Adrenal gland (tissue), 12 donors: ENCODE data around the gene GLYR1. TPM values are rescaled to one million over a fixed set of nuclear protein-coding genes. Genes with fewer than 3 reads are reported as not detected.

ENCODE experiments used
- DNase-seq, 7 donors: peaks; one replicate each; pipeline ENCODE4 v3.0.0-alpha.2; 2019 to 2020
- H3K27ac ChIP-seq, 5 donors: fragments of 200-600 bp; sonication (generic) in 4 of 5; 1 replicate in 3 of 5; 2 replicates in 2 of 5; pipeline versions ENCODE4 v1.5.1 to v1.8.0; 2016 to 2020; ENCODE audit warnings: mild to moderate bottlenecking in 1 of 5
- H3K27me3 ChIP-seq: fragments of 200-600 bp; 2 replicates; pipeline ENCODE4 v1.8.0; 2021
- H3K36me3 ChIP-seq, 2 donors: fragments of 200-600 bp; replicated peaks in 1 of 2; 1 replicate in 1 of 2; 2 replicates in 1 of 2; pipeline versions ENCODE4 v1.5.1 to v1.8.0; 2018 to 2022
- H3K4me1 ChIP-seq, 2 donors: fragments of 200-600 bp; replicated peaks in 1 of 2; 1 replicate in 1 of 2; 2 replicates in 1 of 2; pipeline versions ENCODE4 v1.5.1 to v1.8.0; 2018 to 2021
- H3K4me3 ChIP-seq, 4 donors: fragments of 200-600 bp; sonication (generic) in 3 of 4; one replicate each; pipeline ENCODE4 v1.5.1; 2016 to 2018
- H3K9me3 ChIP-seq, 3 donors: fragments of 200-600 bp; sonication (generic) in 1 of 3; replicated peaks in 1 of 3; 1 replicate in 2 of 3; 2 replicates in 1 of 3; pipeline versions ENCODE4 v1.5.1 to v1.8.0; 2016 to 2021
- POLR2A ChIP-seq, 2 donors: fragments of 450-650 bp; IDR thresholded peaks; one replicate each; pipeline ENCODE4 v1.6.1; 2017; ENCODE audit warnings: antibody characterized with exemption in 2 of 2, mild to moderate bottlenecking in 2 of 2, moderate library complexity in 1 of 2
- WGBS, 4 donors: extraction: QIAGEN DNeasy Blood & Tissue Kit in 2 of 4; methylation state at CpG; one replicate each; pipeline versions ENCODE4 v1.1.5 to v1.1.7; 2013 to 2017; 5-methylcytosine and 5-hydroxymethylcytosine counted together
- intact Hi-C, 2 donors: fragments of 100-400 bp; cut with DNase I; formaldehyde crosslinking; loops; one replicate each; pipeline versions ENCODE4 v1.14.1 to v1.15.0; 2022 to 2023
- polyA plus RNA-seq, 3 donors: library from polyadenylated mRNA; stranded (reverse); fragments of 200-250 nt in 2 of 3; fragments of 350-450 nt in 1 of 3; fragmentation: Illumina TruSeq in 1 of 3; extraction: RNeasy Lipid Tissue Mini Kit (QIAGEN cat#74804) in 1 of 3; gene quantifications; one replicate each; pipeline ENCODE4 v1.2.3, GENCODE V29; 2013 to 2014
- total RNA-seq, 9 donors: library from RNA; depleted of rRNA in 4 of 9; stranded (reverse); fragments of >200 nt in 4 of 9; fragments of 120-200 nt in 1 of 9; fragmentation: NEBNext Ultra II Directional in 1 of 9; extraction: Animal tissue kit (Norgen Biotek cat#: 25700) in 1 of 9; gene quantifications; one replicate each; pipeline versions ENCODE4 v1.1.0 to v1.2.4, GENCODE V29; 2013 to 2023
- TF ChIP-seq, protein P1 (sequence below), 6 experiments: fragments of 450-650 bp in 4 of 6; fragments of 200-600 bp in 2 of 6; sonication (generic) in 1 of 6; IDR thresholded peaks; 1 replicate in 5 of 6; 2 replicates in 1 of 6; pipeline versions ENCODE4 v1.5.1 to v1.8.0; 2016 to 2021; ENCODE audit warnings: antibody characterized with exemption in 6 of 6, mild to moderate bottlenecking in 2 of 6, moderate library complexity in 1 of 6
- donor health status: healthy with polysubstance abuse.
- donor health status: Bipolar disorder and iron deficiency.
- donor health status: DM: yes; HTN: yes; CAD: no.
- donor health status: DM: no; HTN: no; CAD: no.
- donor health status: DM: no; HTN: no; CAD: no.
- donor health status: DM: yes; HTN: yes; CAD: no.

Gene GLYR1
- total and polyA plus RNA-seq, 12 donors: 39.3 to 118 (median 69.1) TPM

DNA sequence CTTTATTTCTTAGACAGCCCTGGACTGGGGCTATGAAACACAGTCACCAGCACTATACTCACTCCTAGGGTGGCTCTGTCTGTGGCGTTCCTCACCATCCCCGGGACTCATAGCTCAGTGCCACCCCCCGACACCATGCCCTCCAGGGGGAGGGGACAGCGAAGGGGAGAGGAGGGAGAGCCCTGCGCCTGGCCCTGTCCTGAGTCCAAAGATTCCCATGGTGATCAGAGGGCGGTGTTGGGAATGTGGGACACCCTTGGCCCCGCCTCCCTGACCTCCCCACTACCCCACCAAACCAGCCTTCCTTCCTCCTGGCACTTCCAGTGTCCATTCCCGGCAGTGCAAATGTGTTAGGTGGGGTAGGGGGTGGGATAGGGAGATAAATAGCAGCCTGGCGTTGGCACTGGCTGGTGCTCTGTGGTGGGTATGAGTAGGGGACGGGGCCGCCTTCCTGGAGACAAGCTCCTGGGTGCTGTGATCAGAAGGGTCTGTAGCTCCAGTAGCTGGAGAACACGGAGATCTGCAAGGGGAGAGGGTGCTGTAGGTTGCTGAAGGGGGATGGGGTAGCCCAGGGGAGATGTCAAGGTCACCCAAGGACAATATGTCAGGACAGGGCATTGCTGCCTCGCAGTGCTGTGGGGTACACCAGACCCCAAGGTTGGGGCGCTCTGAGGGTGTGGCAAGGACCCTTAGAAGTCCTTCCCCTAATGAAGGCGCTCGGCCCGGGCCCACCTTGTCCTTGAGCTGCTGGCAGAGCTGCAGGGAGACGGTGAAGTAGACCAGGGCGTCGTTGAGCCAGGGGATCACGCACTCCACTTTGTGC lies 49.9 kb downstream of the GLYR1 start:
- 74 to 85% (median 78%) methylated on average over 14 to 21 of the region's 21 CpGs for WGBS, 4 donors
- TF ChIP-seq POLR2A (IDR thresholded peaks at IDR 0.05): no peak
- TF ChIP-seq, protein P1, sequence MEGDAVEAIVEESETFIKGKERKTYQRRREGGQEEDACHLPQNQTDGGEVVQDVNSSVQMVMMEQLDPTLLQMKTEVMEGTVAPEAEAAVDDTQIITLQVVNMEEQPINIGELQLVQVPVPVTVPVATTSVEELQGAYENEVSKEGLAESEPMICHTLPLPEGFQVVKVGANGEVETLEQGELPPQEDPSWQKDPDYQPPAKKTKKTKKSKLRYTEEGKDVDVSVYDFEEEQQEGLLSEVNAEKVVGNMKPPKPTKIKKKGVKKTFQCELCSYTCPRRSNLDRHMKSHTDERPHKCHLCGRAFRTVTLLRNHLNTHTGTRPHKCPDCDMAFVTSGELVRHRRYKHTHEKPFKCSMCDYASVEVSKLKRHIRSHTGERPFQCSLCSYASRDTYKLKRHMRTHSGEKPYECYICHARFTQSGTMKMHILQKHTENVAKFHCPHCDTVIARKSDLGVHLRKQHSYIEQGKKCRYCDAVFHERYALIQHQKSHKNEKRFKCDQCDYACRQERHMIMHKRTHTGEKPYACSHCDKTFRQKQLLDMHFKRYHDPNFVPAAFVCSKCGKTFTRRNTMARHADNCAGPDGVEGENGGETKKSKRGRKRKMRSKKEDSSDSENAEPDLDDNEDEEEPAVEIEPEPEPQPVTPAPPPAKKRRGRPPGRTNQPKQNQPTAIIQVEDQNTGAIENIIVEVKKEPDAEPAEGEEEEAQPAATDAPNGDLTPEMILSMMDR (IDR thresholded peaks at IDR 0.05): no peak
- Histone ChIP-seq H3K36me3 (peaks cover 0 to 33% of the 10 kb centered on the region in 2 donors), H3K9me3 (no peaks in the 10 kb centered on the region), H3K27me3 (no peaks in the 10 kb centered on the region), H3K27ac (no peak overlapping the region), H3K4me3 (no peak overlapping the region), H3K4me1 (peaks cover 20 to 21% of the 10 kb centered on the region in 2 donors)
- DNase-seq: no peak
- intact Hi-C loops: no loop called here

DNA sequence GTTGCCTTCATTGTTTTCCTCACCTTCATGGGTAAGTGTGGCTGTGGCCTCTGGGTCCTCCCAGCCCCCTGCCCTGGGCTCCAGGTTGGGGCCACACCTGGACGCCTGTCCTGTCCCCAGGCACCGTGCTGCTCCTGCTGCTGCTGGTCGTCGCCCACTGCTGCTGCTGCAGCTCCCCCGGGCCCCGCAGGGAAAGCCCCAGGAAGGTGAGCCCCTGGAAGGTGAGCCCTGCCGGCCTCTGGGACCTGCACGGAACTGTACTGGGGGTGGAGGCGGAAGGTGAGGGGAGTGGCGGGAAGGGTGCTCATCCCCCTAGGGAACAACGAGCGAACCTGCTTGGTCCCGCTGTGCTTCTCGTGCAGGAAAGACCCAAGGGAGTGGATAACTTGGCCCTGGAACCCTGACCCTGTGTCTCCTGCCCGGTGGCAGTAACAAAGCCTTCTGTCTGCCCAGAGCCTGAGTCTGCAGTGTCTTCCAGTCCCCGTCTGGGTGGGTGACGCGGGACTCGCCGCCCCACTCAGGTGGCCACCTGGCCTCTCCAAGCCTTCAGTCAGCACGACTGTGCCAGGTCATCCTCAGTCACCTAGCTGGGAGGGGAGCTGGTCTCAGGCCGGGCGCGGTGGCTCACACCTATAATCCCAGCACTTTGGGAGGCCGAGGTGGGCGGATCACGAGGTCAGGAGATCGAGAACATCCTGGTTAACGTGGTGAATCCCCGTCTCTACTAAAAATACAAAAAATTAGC lies 51.1 kb downstream of the GLYR1 start:
- no peak overlapping the region for H3K4me3 ChIP-seq
- H3K27ac ChIP-seq: no peak overlapping the region
- intact Hi-C loops: no loop called here
- no peak for DNase-seq
- H3K9me3 ChIP-seq: no peaks in the 10 kb centered on the region
- no peaks in the 10 kb centered on the region for H3K27me3 ChIP-seq
- TF ChIP-seq, protein P1 (IDR thresholded peaks at IDR 0.05): no peak
- no peak for TF ChIP-seq POLR2A (IDR thresholded peaks at IDR 0.05)
- H3K4me1 ChIP-seq: peaks cover 11 to 12% of the 10 kb centered on the region in 2 donors
- peaks cover 0 to 33% of the 10 kb centered on the region in 2 donors for H3K36me3 ChIP-seq
- WGBS, 4 donors: 91 to 97% (median 92%) methylated on average over 16 to 30 of the region's 30 CpGs

DNA sequence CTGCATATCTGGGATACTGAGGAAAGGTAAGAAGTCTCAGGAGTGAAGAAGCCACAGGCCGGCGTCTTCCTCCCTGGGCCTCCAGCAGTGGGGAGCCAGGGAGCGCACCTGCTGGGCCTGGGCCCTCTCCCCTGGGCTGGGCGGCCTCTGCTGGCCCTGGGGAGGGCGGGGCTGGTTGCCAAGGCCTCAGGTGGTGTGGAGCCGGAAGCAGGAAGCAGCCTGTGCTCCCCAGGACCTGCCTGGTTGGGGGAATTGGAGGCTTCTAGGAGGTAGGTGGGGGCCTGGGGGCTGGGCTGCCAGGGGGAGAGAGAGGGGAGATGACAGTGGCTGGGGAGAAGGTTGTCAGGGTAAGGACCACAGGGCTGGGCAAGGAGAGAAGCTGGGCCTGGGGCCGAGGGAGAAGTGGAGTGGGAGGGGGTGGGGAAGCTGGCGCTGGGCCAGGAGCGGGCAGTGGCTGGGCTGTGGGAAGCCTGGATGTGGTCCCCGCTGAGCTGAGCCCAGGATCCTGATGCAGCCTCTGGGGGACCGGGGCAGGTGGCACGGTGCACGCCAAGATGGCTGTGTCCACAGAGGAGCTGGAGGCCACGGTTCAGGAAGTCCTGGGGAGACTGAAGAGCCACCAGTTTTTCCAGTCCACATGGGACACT lies 51.8 kb downstream of the GLYR1 start, which contains the start of gene SMIM22:
Gene SMIM22 (plus strand): TSS at position 189 of the 647 bp plus-strand sequence. CDS start 366 bp downstream, at position 555.
- no peaks in the 10 kb centered on the region for H3K9me3 ChIP-seq
- TF ChIP-seq, protein P1 (IDR thresholded peaks at IDR 0.05): no peak
- TF ChIP-seq POLR2A (IDR thresholded peaks at IDR 0.05): no peak
- H3K4me3 ChIP-seq: no peak within 1 kb of the TSS
- no peak for DNase-seq
- H3K36me3 ChIP-seq: peaks cover 0 to 33% of the 10 kb centered on the region in 2 donors
- peaks cover 4 to 5% of the 10 kb centered on the region in 2 donors for H3K4me1 ChIP-seq
- WGBS, 4 donors: 70 to 75% (median 71%) methylated on average over 8 to 14 of the region's 14 CpGs
- H3K27ac ChIP-seq: no peak within 1 kb of the TSS
- H3K27me3 ChIP-seq: no peaks in the 10 kb centered on the region
- intact Hi-C loops: no loop called here
